HEK293T (cell line): ENCODE results near the gene ADAMTS12.

Experiments
- BHLHE40 ChIP-seq: fragments of 450-650 bp; IDR thresholded peaks from 2 replicates; pipeline ENCODE4 v1.6.1; 2016; ENCODE audit warnings: mild to moderate bottlenecking, moderate library complexity, borderline replicate concordance
- CTBP1 ChIP-seq: fragments of 450-650 bp; IDR thresholded peaks from 2 replicates; pipeline ENCODE4 v1.6.1; 2016; ENCODE audit warnings: borderline replicate concordance
- FOXA1 ChIP-seq: fragments of 450-650 bp; IDR thresholded peaks from 2 replicates; pipeline ENCODE4 v1.6.1; 2016; ENCODE audit warnings: mild to moderate bottlenecking
- FOXM1 ChIP-seq: fragments of 450-650 bp; IDR thresholded peaks from 2 replicates; pipeline ENCODE4 v1.6.1; 2017; ENCODE audit warnings: mild to moderate bottlenecking, borderline replicate concordance
- NFRKB ChIP-seq: fragments of 450-650 bp; IDR thresholded peaks from 2 replicates; pipeline ENCODE4 v1.6.1; 2016; ENCODE audit warnings: mild to moderate bottlenecking, moderate library complexity
- PKNOX1 ChIP-seq: fragments of 450-650 bp; IDR thresholded peaks from 2 replicates; pipeline ENCODE4 v1.6.1; 2016
- SUZ12 ChIP-seq: fragments of 450-650 bp; IDR thresholded peaks from 2 replicates; pipeline ENCODE4 v1.6.1; 2016; ENCODE audit warnings: mild to moderate bottlenecking

GRCh38 chr5:33635582-33635981 is 256.2 kb downstream of the ADAMTS12 start:
- TF ChIP-seq FOXA1 (no peak), PKNOX1 (no peak), BHLHE40 (no peak), FOXM1 (no peak), NFRKB (no peak), CTBP1 (no peak), SUZ12 (no peak)
